Measurements from ENCODE around the gene SIK2.

Gene SIK2

GRCh38 chr11:111734101-111734953, 132.1 kb downstream of the SIK2 start:
- no peak for DNase-seq

- DNase-seq = no peak
Measured at GRCh38 chr11:111734954-111735261, 132.7 kb downstream of the SIK2 start.

- no peak for DNase-seq
Measured at GRCh38 chr11:111735262-111736116, 133.2 kb downstream of the SIK2 start.

GRCh38 chr11:111736181-111736590, 133.9 kb downstream of the SIK2 start:
- DNase-seq = no peak

- no peak for DNase-seq
Measured at GRCh38 chr11:111736621-111737443, 134.6 kb downstream of the SIK2 start.

GRCh38 chr11:111737444-111738210, 135.4 kb downstream of the SIK2 start:
- no peak for DNase-seq

GRCh38 chr11:111739299-111739698, 137.1 kb downstream of the SIK2 start:
- no peak for DNase-seq

- no peak for DNase-seq
Measured at GRCh38 chr11:111741751-111742150, 139.5 kb downstream of the SIK2 start.

GRCh38 chr11:111743700-111744099, 141.5 kb downstream of the SIK2 start:
- no peak for DNase-seq

GRCh38 chr11:111745719-111746504, 143.7 kb downstream of the SIK2 start:
- no peak for DNase-seq

- no peak for DNase-seq
Measured at GRCh38 chr11:111748035-111748804, 146.0 kb downstream of the SIK2 start.

GRCh38 chr11:111749646-111750045, 147.4 kb downstream of the SIK2 start:
- no peak for DNase-seq

- no peak for DNase-seq
Measured at GRCh38 chr11:111756097-111756496, 153.8 kb downstream of the SIK2 start.

GRCh38 chr11:111759376-111759775, 157.1 kb downstream of the SIK2 start:
- DNase-seq = no peak

- no peak for DNase-seq
Measured at GRCh38 chr11:111759778-111760407, 157.6 kb downstream of the SIK2 start.

- no peak for DNase-seq
Measured at GRCh38 chr11:111761036-111761435, 158.8 kb downstream of the SIK2 start.

- no peak for DNase-seq
Measured at GRCh38 chr11:111762526-111762925, 160.3 kb downstream of the SIK2 start.

GRCh38 chr11:111762981-111763643, 160.9 kb downstream of the SIK2 start:
- no peak for DNase-seq

GRCh38 chr11:111764621-111765020, 162.4 kb downstream of the SIK2 start:
- no peak for DNase-seq

Data from stimulated activated CD8-positive, alpha-beta memory T cell treated with anti-CD3 and anti-CD28 coated beads, Interleukin-4, amount 100 ng/mL, for 48 hours (primary cell).